Bronchial epithelial cell (primary cell): ENCODE data around the gene GLRA3. TPM values are rescaled to one million over a fixed set of nuclear protein-coding genes. Genes with fewer than 3 reads are reported as not detected.
A peak's percentile ranks its signal among the peaks of the same experiment; 100 is the strongest.

Source experiments
- DNase-seq: peaks from one replicate; pipeline ENCODE4 v3.0.0-alpha.2; 2010; ENCODE audit warnings: low read depth
- FAIRE-seq: peaks from 2 replicates; lab custom pipeline; 2011; peaks lifted over from hg19 to GRCh38; lab: Jason Lieb, UNC
- H3K27me3 ChIP-seq: 2 replicates; pipeline ENCODE4 v1.5.1; 2011; ENCODE audit warnings: low read length; ENCODE audit not compliant: control insufficient read depth, insufficient read depth
- H3K36me3 ChIP-seq: 2 replicates; pipeline ENCODE4 v1.5.1; 2011; ENCODE audit warnings: low read length; ENCODE audit not compliant: control insufficient read depth, insufficient read depth
- H3K4me3 ChIP-seq: 2 replicates; pipeline ENCODE4 v1.5.1; 2011; ENCODE audit warnings: mild to moderate bottlenecking, low read depth, low read length, control low read depth
- total RNA-seq: library from RNA; depleted of rRNA; stranded (reverse); fragments of >200 nt; gene quantifications from 2 replicates; pipeline ENCODE4 v1.2.1, GENCODE V29; 2014
- TF ChIP-seq, protein P1 (sequence below): IDR thresholded peaks from 2 replicates; pipeline ENCODE4 v1.5.1; 2011; ENCODE audit warnings: mild to moderate bottlenecking, moderate library complexity, low read length, control low read depth, inconsistent platforms; ENCODE audit not compliant: insufficient read depth, severe bottlenecking

Gene GLRA3
- total RNA-seq, 1 donor from 2014 or later, result not detected

DNA sequence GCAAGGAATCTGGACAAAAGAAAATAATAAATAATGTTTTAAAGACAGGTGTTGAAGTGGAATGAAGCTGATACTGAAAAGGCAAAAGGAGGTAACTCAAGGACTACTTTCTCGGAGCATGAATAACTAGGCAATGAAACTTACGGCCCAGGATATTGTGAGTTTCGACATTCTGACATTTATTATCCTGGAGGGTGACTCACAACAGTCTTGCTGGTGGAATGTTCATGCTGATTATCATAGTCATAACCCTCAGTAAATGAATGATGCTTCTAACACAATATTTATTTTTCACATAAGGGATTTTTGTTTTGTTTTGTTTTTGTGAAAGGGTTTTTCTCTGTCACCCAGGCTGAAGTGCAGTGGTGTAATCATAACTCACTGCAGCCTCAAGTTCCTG lies 159.8 kb downstream of the GLRA3 start:
- TF ChIP-seq, protein P1, sequence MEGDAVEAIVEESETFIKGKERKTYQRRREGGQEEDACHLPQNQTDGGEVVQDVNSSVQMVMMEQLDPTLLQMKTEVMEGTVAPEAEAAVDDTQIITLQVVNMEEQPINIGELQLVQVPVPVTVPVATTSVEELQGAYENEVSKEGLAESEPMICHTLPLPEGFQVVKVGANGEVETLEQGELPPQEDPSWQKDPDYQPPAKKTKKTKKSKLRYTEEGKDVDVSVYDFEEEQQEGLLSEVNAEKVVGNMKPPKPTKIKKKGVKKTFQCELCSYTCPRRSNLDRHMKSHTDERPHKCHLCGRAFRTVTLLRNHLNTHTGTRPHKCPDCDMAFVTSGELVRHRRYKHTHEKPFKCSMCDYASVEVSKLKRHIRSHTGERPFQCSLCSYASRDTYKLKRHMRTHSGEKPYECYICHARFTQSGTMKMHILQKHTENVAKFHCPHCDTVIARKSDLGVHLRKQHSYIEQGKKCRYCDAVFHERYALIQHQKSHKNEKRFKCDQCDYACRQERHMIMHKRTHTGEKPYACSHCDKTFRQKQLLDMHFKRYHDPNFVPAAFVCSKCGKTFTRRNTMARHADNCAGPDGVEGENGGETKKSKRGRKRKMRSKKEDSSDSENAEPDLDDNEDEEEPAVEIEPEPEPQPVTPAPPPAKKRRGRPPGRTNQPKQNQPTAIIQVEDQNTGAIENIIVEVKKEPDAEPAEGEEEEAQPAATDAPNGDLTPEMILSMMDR, result no peak
- Histone ChIP-seq H3K4me3 (no peak overlapping the region), H3K36me3 (no peaks in the 10 kb centered on the region), H3K27me3 (no peaks in the 10 kb centered on the region)
- DNase-seq (peak; percentile 97), FAIRE-seq (no peak)

DNA sequence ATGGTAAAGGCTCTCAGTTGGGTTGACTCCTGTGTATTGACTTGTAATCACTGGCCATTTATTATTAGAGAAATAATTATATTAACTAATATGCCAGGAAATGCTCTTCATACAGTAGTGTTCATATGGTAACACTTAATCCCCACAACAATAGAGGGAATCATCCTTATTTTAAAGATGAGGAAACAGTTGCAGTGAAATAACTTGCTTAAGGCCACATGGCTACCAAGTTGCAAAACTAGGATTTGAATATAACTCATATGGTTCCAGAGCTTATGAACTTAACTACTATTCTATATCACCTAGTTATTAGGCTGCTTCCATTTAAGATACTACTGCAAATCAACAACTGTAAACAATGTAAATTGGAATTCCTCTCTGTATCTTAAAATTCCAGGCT lies 163.2 kb downstream of the GLRA3 start:
- DNase-seq, result peak; percentile 23
- no peaks in the 10 kb centered on the region for H3K36me3 ChIP-seq
- no peaks in the 10 kb centered on the region for H3K27me3 ChIP-seq
- TF ChIP-seq, protein P1, result no peak
- no peak overlapping the region for H3K4me3 ChIP-seq
- FAIRE-seq, result no peak

DNA sequence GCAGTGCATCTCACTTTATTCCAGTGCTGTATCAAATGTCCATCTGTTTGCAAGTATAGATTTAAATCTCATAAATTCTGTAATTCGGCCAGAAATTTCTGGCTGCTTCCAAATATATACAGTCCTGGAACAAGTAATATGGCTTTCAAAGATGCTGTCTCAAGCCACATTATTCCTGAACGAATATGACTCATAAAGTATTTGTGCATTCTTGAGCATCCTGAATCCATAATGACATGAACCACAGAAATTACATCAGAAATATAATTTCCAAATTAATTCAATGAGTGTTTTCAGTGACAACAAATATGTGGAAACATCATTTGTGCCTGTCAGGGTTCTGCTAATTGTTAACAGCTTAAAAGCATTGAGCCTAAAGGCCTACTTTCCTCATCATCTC lies 165.8 kb downstream of the GLRA3 start:
- DNase-seq, result peak; percentile 26
- Histone ChIP-seq H3K36me3 (no peaks in the 10 kb centered on the region), H3K4me3 (no peak overlapping the region), H3K27me3 (no peaks in the 10 kb centered on the region)
- TF ChIP-seq, protein P1, result no peak
- no peak for FAIRE-seq

DNA sequence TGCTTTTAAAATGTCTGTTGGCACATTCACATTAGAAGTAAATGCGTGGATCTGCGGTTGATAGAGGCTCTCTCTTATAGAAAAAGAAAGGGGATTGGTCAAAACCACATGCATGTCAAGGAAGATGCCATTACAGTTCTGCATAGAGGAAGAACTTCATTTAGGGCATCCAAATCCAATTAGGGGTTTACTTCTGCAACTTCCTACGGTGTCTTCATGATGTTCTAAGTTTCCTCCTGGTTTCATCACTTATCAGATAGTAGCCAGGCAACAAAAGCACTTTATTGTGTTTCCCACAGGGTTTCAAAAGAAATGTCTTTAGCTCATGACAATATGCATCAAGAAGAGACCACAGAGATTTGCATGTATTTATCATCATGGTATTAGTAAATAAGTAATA lies 170.8 kb downstream of the GLRA3 start:
- TF ChIP-seq, protein P1, result no peak
- no peaks in the 10 kb centered on the region for H3K36me3 ChIP-seq
- no peaks in the 10 kb centered on the region for H3K27me3 ChIP-seq
- DNase-seq (no peak), FAIRE-seq (no peak)
- no peak overlapping the region for H3K4me3 ChIP-seq

DNA sequence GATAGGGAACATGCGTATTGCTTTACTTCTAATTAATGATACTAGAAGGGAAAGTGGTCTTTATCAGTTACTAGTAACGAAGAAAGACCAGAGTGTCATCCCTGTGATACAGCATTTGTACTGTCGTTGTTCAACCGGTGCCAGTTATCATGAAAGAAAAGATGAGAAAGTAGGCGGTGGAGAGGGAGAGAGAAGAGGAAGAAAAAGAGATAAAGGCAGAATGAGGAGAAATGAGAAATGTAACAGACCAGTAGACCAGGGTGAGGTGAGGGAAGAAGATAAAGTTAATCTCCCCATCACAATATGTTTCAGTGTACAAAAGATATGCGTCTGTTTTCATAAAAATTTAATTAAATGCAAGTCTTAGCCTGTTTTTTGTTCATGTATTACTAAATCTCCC lies 171.6 kb downstream of the GLRA3 start:
- no peak overlapping the region for H3K4me3 ChIP-seq
- H3K27me3 ChIP-seq, result no peaks in the 10 kb centered on the region
- FAIRE-seq (no peak), DNase-seq (no peak)
- TF ChIP-seq, protein P1, result no peak
- no peaks in the 10 kb centered on the region for H3K36me3 ChIP-seq

DNA sequence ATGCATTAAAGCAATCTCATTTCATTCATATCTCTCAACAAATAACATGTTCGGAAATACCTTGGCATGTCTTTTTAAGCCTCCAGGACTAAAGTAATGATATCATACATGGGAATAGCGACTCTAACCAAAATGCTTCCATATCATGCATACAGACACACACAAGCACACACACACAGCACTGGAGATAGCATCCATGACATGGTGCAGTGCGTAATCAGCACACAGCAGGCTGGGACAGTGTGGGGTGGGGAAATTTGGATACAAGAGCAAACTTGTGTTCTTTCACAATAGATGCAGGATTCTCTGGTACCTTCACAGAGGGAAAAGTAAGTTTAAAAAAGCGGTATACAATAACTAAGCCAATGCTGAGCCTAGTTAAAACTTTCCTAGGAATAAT lies 174.4 kb downstream of the GLRA3 start:
- Histone ChIP-seq H3K36me3 (no peaks in the 10 kb centered on the region), H3K4me3 (no peak overlapping the region), H3K27me3 (no peaks in the 10 kb centered on the region)
- FAIRE-seq (peak; percentile 13), DNase-seq (no peak)
- TF ChIP-seq, protein P1, result no peak
